RWPE1 (cell line): ENCODE results near the gene NOS1AP.

Experiments used
- CTCF ChIA-PET: fragments of 350-600 bp; sonication (Branson Sonifier 250); formaldehyde crosslinking; extraction: SDS; loops from one replicate; lab custom pipeline; 2021; lab: Yijun Ruan, JAX
- POLR2A ChIA-PET: fragments of 400-600 bp; formaldehyde crosslinking; extraction: SDS; loops from one replicate; lab custom pipeline; 2020; ENCODE audit warnings: antibody characterized with exemption; ENCODE audit not compliant: low non-redundant PET; lab: Yijun Ruan, JAX
- DNase-seq: peaks from one replicate; pipeline ENCODE4 v3.0.0; 2012; ENCODE audit warnings: low spot score
- H3K27ac ChIP-seq: fragments of 450-650 bp; 2 replicates; pipeline ENCODE4 v1.5.1; 2017
- TF ChIP-seq, protein P1 (sequence below): fragments of 450-650 bp; conservative IDR thresholded peaks from 2 replicates; pipeline ENCODE4 v1.5.1; 2017; ENCODE audit warnings: low read depth, mild to moderate bottlenecking

Gene NOS1AP

DNA sequence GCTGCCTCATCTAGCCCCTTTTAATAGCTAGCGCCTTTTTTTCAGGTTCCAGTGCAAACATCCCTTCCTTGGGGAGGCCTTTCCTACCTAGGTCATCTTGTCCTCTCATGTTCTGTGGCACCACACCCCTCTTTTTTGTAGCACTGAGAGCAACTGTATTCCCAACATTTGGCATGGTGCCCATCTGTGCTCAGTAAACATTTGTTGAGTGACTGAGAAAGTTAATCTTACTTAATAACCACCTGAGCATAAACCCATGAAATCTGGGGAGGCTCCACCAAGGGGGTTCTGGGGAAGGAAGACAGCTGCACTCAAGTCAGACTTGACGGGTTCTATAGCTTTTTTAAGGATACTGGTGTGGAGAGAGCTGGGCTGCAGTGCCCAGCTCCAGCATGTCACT lies 90.0 kb downstream of the NOS1AP start:
- H3K27ac ChIP-seq, result no peak overlapping the region
- TF ChIP-seq, protein P1, sequence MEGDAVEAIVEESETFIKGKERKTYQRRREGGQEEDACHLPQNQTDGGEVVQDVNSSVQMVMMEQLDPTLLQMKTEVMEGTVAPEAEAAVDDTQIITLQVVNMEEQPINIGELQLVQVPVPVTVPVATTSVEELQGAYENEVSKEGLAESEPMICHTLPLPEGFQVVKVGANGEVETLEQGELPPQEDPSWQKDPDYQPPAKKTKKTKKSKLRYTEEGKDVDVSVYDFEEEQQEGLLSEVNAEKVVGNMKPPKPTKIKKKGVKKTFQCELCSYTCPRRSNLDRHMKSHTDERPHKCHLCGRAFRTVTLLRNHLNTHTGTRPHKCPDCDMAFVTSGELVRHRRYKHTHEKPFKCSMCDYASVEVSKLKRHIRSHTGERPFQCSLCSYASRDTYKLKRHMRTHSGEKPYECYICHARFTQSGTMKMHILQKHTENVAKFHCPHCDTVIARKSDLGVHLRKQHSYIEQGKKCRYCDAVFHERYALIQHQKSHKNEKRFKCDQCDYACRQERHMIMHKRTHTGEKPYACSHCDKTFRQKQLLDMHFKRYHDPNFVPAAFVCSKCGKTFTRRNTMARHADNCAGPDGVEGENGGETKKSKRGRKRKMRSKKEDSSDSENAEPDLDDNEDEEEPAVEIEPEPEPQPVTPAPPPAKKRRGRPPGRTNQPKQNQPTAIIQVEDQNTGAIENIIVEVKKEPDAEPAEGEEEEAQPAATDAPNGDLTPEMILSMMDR, result no peak
- DNase-seq, result no peak
- ChIA-PET POLR2A (no interaction called here), CTCF (interaction anchor here (0.6 kb wide), 1 partner anchor 37 kb away, joined by 3 read pairs; no protein-coding TSS in a partner anchor)

DNA sequence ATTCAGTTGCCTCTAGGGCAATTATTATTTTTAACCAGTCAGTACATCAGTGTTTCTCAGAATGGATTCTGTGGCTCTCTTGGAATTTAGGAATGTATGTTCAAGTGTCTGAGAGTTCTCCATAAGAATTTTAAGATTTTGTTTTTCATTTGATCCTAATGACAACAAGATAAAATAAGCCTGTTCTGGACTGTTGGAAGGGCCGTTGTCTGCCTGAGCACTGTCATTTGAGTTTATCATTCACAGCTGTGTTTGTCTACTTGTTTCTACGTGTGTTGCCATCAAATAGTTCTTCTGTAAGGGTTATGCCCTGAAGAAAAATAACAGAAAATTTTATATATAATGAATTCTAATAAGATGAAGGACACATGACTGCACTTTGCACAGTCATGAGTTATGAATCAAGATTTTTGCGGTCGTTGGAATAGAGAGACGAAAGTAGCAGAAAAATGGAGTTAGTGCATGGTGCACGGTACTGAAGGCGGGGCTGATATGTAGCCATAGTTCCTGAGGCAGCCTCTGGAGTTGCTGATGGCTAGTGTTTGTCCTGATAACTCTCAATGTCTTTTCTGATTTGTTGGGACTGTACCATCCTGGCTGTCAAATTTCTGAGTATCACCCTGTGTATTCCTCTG lies 92.5 kb downstream of the NOS1AP start:
- ChIA-PET CTCF (no interaction called here), POLR2A (no interaction called here)
- TF ChIP-seq, protein P1, result no peak

DNA sequence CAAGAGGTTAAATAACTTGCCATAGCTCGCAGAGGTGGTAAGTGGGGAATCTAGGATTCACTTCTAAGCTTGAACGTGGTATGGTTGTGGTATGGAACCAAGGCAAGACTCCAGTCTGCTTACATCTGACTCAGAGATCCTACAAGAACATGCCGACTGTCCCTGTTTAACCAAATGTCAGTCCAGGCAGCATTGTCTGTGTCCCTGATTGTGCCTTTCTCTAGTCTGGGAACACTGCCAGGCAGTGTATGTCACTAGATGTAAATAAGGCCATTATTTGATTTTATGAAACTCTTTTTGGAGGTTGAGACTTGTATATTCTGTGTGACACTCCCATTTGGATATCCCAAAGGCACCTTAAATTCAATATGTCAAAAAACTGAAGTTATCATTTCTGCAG lies 96.0 kb downstream of the NOS1AP start:
- CTCF ChIA-PET, result no interaction called here

More for the DNA sequence above, 92.5 kb downstream of the NOS1AP start:
- H3K27ac ChIP-seq, result no peak overlapping the region
- no peak for DNase-seq

DNA sequence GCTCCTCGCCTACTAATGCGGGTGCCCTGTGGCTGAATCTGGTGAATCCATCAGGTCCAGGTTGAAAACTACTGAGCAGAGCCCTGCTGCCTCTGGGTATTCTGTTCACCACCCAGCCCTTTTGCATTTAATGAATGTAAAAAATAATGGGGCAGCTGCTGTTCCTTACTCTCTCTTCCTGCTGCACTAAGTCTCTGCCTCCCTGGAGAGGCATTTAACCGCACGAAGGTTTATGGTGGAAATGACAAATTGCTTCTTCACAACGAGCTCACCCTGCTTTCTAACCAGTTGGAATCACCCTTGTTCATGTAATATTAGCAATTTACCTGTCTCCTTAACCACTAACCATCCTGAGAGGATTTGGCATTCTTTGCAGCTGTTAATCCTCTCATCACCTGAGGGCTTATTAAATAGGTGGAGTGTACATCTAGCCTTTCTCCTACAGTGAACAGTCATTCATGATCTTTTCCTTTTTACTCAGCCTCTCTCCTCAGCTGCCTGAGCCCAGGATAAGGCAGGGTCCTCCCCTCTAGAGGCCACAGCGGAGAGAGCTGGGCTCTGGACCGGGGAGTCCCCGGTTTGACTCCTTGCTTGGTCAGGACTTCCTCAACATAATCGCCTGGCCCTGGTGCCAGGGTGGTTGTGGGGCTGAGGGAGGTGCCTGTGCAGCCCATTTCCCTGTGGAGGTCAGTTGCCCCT lies 97.6 kb downstream of the NOS1AP start:
- ChIA-PET CTCF (interaction anchor here (0.6 kb wide), 1 partner anchor 91 kb away, joined by 3 read pairs; no protein-coding TSS in a partner anchor), POLR2A (interaction anchor here (0.6 kb wide), 1 partner anchor 18 kb away, joined by 4 read pairs; no protein-coding TSS in a partner anchor)
- no peak overlapping the region for H3K27ac ChIP-seq
- no peak for DNase-seq
- TF ChIP-seq, protein P1, result no peak

More for the DNA sequence above, 96.0 kb downstream of the NOS1AP start:
- POLR2A ChIA-PET, result no interaction called here
- TF ChIP-seq, protein P1, result no peak
- H3K27ac ChIP-seq, result no peak overlapping the region
- DNase-seq, result no peak

DNA sequence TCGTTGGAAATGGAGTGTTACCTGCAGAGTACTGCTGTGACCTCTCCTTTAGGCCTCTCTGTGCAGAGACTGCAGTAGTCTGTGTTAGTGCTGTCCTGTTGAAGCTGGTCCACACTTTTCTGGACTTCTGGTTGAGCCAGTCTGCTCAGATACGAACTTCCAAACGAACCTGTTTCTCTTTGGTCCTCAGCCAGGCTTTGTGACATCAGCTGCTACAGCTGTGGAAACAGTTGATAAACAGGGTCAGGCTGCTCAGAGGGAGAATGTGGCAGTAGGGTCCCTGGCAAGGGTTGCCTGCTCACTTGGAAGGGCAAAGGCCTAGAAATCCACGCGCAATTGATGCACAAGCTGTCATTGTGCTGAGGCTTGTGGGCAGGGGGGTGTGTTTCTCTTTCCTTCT lies 98.8 kb downstream of the NOS1AP start:
- DNase-seq, result no peak
- CTCF ChIA-PET, result interaction anchor here (0.6 kb wide), 1 partner anchor 108 kb away, joined by 3 read pairs; no protein-coding TSS in a partner anchor
- no peak overlapping the region for H3K27ac ChIP-seq
- POLR2A ChIA-PET, result no interaction called here
- TF ChIP-seq, protein P1, result no peak

DNA sequence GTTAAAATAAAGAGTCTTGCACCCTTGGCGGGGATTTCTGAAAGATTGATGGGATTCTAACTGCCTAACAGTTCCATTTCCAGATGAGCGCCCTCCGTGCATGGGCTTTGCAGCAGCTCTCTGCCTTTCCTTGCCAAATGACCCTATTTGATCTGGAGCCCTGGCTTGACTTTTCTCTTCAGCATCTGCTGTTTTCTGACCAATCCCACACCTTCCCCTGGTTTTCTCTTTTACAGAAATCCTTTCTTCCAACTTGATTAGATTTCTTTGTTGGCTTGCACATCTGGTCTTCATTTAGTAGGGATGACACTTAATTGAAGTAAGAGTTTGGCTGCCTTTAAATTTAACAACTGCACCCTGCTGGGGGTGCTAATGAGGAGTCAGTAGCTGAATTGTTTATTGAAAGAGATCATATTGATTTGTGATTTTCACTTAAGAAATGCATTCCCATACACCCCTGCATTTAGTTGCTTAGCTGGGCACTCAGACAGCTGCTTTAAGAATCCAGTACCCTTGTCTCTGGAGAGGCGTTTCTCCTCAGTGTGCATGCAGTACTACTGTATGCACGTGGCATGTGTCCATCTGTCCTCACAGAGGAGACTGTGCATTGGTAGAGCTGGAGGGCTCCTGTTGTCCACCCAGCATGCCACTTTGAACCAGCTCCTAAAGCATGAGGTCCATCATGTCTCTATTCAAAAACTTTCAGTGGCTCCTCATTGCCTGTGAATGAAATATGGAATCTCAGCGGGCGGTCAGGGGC lies 99.7 kb downstream of the NOS1AP start:
- CTCF ChIA-PET, result interaction anchor here (0.6 to 0.7 kb wide), 2 partner anchors 9 to 169 kb away, joined by 4 read pairs; no protein-coding TSS in a partner anchor
- TF ChIP-seq, protein P1, result no peak
- POLR2A ChIA-PET, result no interaction called here
- DNase-seq, result no peak
- no peak overlapping the region for H3K27ac ChIP-seq
